GM21367 (cell line): ENCODE results near the gene FOXS1.

Experiments used
- ATAC-seq: cut with Tn5 transposase; IDR thresholded peaks from one replicate; pipeline ENCODE4 v1.9.1; 2021; ENCODE audit not compliant: unreplicated experiment

Gene FOXS1

GRCh38 chr20:31861385-31862156 is 16.2 kb upstream of the FOXS1 start:
- no peak for ATAC-seq

- no peak for ATAC-seq
Observed at GRCh38 chr20:31861135-31861384, 15.7 kb upstream of the FOXS1 start.

- ATAC-seq, result no peak
Observed at GRCh38 chr20:31860390-31861134, 15.2 kb upstream of the FOXS1 start.

GRCh38 chr20:31859998-31860380 is 14.6 kb upstream of the FOXS1 start:
- no peak for ATAC-seq

- ATAC-seq, result no peak
Observed at GRCh38 chr20:31859266-31859997, 14.0 kb upstream of the FOXS1 start.

GRCh38 chr20:31858760-31859083 is 13.3 kb upstream of the FOXS1 start:
- no peak for ATAC-seq

DNA sequence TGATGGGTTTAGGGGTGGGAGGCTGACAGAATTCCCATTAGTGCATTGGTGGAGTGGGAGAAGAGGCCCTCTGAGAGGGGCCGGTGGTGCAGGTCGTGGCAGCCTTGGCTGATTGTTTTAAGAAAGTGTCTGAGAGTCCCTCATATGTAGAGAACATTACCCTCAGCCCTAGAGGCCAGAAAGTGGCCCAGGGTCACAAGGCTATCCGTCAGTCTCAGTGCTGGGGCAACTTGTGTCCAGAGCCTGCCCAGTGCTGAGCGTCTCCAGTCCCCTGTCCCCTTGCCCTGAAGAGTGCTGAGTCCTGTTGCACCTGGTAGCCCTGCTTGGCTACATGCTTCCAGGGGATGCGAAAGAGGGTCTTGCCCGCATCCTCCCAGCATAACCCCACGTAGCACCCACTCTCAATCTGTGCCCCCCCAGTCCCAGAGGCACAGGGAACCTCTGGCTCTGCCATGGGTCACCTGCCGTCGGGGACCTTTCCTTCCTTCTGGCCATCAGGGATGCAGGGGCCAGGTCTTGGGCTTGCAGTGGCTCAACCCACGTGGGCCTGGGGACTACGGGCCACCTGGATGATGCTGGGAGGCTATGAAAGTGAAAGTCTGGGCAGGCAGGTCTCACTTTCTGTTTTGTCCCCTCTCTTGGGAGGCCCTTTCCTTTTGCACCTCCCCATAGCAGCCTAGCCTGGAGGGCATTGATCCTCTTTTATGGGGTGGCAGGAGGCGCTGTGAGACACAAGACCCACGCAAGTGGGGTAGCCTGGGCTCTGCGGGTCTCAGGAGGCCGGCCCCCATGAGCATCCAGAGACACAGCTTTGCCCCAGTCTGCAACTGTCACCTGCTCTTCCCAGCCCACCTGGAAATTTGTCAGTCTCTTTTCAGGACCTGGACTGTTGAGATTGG is 12.7 kb upstream of the FOXS1 start:
- no peak for ATAC-seq

DNA sequence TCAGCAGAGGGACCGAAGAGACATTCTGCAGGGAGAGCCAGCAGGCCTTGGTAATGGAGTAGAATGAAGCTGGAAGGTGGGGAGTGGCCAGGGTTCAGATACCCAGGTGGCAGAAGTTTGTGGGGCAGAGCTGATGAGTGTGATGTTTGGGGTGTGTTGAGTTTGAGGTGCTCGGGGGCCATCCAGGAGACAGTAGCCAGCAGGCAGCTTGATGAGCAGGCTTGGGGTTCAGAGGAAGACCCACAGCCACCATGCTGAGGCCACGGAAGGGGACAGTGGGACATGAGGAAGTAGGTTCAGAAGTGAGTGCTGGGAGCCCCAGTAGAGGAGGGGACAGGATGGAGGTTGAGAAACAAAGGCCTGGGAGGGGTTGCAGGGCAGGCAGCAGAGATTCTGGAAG is 11.1 kb upstream of the FOXS1 start:
- no peak for ATAC-seq

- no peak for ATAC-seq
Observed at GRCh38 chr20:31853481-31853880, 8.1 kb upstream of the FOXS1 start.

GRCh38 chr20:31851240-31851955 is 6.0 kb upstream of the FOXS1 start:
- ATAC-seq, result no peak

DNA sequence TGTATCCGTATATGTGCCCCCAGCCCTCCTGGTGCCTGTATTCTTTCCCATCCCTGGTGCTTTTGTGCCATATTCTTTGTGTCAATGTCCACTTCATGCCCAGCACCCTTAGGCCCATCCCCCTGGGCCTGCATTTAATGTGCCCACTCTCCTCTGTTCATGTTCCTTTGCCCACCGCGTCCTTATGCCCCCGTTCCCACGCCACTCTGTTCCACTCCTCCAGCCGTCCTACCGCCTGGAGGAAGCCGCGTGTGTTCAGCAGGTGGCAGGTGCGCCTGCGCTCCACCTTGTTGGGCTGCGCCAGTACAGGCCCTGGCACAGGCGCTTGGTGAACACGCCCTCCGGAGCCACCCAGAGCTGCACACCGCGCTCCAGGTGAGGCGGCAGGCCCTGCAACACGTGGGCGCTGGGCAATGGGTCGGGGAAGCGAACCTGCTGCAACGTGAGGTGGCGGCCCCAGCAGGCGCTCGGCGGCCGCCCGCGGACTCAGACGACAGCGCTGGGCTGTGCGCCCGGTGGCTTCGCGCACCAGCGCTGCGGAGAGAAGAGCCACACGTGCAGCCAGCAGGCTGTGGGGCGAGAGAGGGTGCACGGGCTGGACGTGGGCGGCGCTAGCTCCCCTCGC is 4.0 kb upstream of the FOXS1 start:
- no peak for ATAC-seq

- no peak for ATAC-seq
Observed at GRCh38 chr20:31848088-31848999, 2.9 kb upstream of the FOXS1 start.

- no peak for ATAC-seq
Observed at GRCh38 chr20:31846793-31847138, 1.4 kb upstream of the FOXS1 start.

- no peak for ATAC-seq
Observed at GRCh38 chr20:31844737-31845299, 586 bp downstream of the FOXS1 start.

DNA sequence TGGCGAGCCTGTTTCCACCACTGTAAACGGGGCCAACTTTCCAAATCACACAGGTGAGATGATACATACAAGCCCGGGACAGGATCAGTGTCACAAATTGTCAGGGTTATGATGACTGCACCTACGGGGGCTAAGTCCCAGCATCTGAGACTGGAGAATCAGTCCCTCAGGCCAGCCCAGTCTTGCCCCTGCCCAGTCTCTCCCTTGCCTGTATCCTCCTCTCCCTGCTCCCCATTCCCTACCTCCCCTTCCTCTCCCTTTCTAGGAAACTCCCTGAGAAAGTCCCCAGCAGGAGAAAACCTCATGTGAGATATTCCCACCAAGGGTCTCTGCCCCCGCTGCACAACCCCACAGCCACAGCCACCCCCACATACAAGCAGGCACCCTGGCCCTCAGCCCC is 1.5 kb downstream of the FOXS1 start:
- no peak for ATAC-seq

- ATAC-seq, result no peak
Observed at GRCh38 chr20:31843288-31843687, 2.1 kb downstream of the FOXS1 start.

DNA sequence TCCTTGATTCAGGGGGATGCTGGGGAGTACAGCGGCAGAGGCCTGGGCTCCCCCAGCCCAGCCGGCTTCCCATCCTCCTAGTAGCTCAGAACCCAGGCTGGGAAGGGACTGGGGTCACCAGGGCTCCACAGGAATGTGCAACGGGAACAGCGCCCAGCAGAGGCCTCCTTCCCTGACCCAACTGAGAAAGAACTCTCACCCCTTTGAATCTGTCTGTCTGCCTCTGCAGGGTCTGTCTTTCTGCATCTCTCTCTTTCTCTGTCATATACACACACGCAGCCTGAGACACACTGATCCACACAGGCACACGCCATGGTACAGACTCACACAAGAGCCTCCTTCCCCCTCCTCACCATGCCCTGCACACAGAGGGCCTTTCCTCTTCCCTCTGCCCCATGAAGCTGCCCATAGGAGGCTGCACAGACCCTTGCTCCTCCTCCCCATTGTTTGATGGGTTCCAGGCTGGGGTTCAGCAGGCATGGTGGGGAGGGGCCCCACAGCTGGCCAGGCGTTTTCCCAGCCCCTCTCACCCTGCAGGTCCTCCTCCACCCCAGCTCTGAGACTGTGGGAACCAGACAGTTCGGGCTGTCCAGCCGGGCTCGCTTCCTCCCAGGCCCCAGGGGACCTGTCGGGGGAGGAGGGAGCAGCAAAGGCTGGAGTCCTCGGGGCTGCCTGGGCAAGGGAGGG is 2.8 kb downstream of the FOXS1 start:
- no peak for ATAC-seq

- no peak for ATAC-seq
Observed at GRCh38 chr20:31841928-31842327, 3.5 kb downstream of the FOXS1 start.
